DOHH2 (cell line): ENCODE measurements around the gene ALCAM.

Source experiments
- H3F3A ChIP-seq: fragments of 200-600 bp; sonication (generic), shearing (Covaris generic); 2 replicates; pipeline ENCODE4 v1.6.0; 2016; ENCODE audit warnings: antibody characterized with exemption, mild to moderate bottlenecking; ENCODE audit not compliant: control insufficient read depth, insufficient read depth
- H3K27ac ChIP-seq: fragments of 200-600 bp; sonication (generic); 2 replicates; pipeline ENCODE4 v1.5.1; 2014; ENCODE audit warnings: low read depth, mild to moderate bottlenecking, low read length, moderate library complexity
- H3K27me3 ChIP-seq: fragments of 200-600 bp; sonication (generic); 2 replicates; pipeline ENCODE4 v1.6.1; 2014; ENCODE audit warnings: mild to moderate bottlenecking, low read length, mixed read lengths; ENCODE audit not compliant: control insufficient read depth
- H3K36me3 ChIP-seq: fragments of 200-600 bp; sonication (generic); 2 replicates; pipeline ENCODE4 v1.6.1; 2014; ENCODE audit warnings: mild to moderate bottlenecking, low read length, moderate library complexity, mixed read lengths; ENCODE audit not compliant: control insufficient read depth
- H3K4me1 ChIP-seq: fragments of 200-600 bp; sonication (generic); 2 replicates; pipeline ENCODE4 v1.6.1; 2014; ENCODE audit warnings: mild to moderate bottlenecking, low read length, mixed read lengths; ENCODE audit not compliant: control insufficient read depth
- H3K4me2 ChIP-seq: fragments of 200-600 bp; sonication (generic); 2 replicates; pipeline ENCODE4 v1.6.0; 2014; ENCODE audit warnings: mild to moderate bottlenecking, low read length, moderate library complexity
- H3K4me3 ChIP-seq: fragments of 200-600 bp; sonication (generic); 2 replicates; pipeline ENCODE4 v1.5.1; 2014; ENCODE audit warnings: mild to moderate bottlenecking, low read length, mixed read lengths
- H3K79me2 ChIP-seq: fragments of 200-600 bp; sonication (generic); 2 replicates; pipeline ENCODE4 v1.6.1; 2014; ENCODE audit warnings: mild to moderate bottlenecking, low read length, mixed read lengths; ENCODE audit not compliant: control insufficient read depth
- H3K9me2 ChIP-seq: fragments of 200-600 bp; sonication (generic); replicated peaks from 2 replicates; pipeline ENCODE4 v1.6.1; 2014; ENCODE audit warnings: mild to moderate bottlenecking, low read length, mixed read lengths; ENCODE audit not compliant: control insufficient read depth
- H3K9me3 ChIP-seq: fragments of 200-600 bp; sonication (generic); 2 replicates; pipeline ENCODE4 v1.6.1; 2014; ENCODE audit warnings: antibody characterized with exemption, low read length, mixed read lengths; ENCODE audit not compliant: control insufficient read depth, insufficient read depth
- H4K20me1 ChIP-seq: fragments of 200-600 bp; sonication (generic); 2 replicates; pipeline ENCODE4 v1.6.0; 2014; ENCODE audit warnings: low read depth, mild to moderate bottlenecking, antibody characterized with exemption, low read length, moderate library complexity; ENCODE audit not compliant: control insufficient read depth, insufficient read depth
- CTCF ChIP-seq: fragments of 200-600 bp; sonication (generic); IDR thresholded peaks from one replicate; pipeline ENCODE4 v1.5.1; 2014; ENCODE audit warnings: antibody characterized with exemption, mild to moderate bottlenecking, low read depth, low read length; ENCODE audit not compliant: poor library complexity, severe bottlenecking
- EZH2phosphoT487 ChIP-seq: fragments of 200-600 bp; sonication (generic); IDR thresholded peaks from 2 replicates; pipeline ENCODE4 v1.6.1; 2017; ENCODE audit warnings: borderline replicate concordance, mild to moderate bottlenecking, antibody characterized with exemption, low read length, moderate library complexity, mixed read lengths

ALCAM gene

GRCh38 chr3:105537371-105538080, 170.8 kb downstream of the ALCAM start:
- Histone ChIP-seq H3K27me3 (no peaks in the 10 kb centered on the region), H3K9me3 (no peaks in the 10 kb centered on the region), H3K4me1 (no peaks in the 10 kb centered on the region), H3K79me2 (no peaks in the 10 kb centered on the region), H3K27ac (no peak overlapping the region), H4K20me1 (no peaks in the 10 kb centered on the region), H3K9me2 (no peaks in the 10 kb centered on the region), H3K4me2 (no peak overlapping the region), H3K4me3 (no peak overlapping the region), H3K36me3 (peaks cover 14% of the 10 kb centered on the region), H3F3A (no peaks in the 10 kb centered on the region)
- TF ChIP-seq CTCF, result no peak
- no peak for TF ChIP-seq EZH2phosphoT487

- TF ChIP-seq EZH2phosphoT487, result no peak
- no peak for TF ChIP-seq CTCF
- Histone ChIP-seq H3K4me2 (no peak overlapping the region), H4K20me1 (no peaks in the 10 kb centered on the region), H3K79me2 (no peaks in the 10 kb centered on the region), H3K27ac (no peak overlapping the region), H3K4me3 (no peak overlapping the region), H3F3A (no peaks in the 10 kb centered on the region), H3K9me2 (no peaks in the 10 kb centered on the region), H3K36me3 (peaks cover 19% of the 10 kb centered on the region), H3K27me3 (no peaks in the 10 kb centered on the region), H3K9me3 (no peaks in the 10 kb centered on the region), H3K4me1 (no peaks in the 10 kb centered on the region)
Observed at GRCh38 chr3:105538483-105538882, 171.8 kb downstream of the ALCAM start.

- Histone ChIP-seq H3K27me3 (no peaks in the 10 kb centered on the region), H3F3A (no peaks in the 10 kb centered on the region), H3K36me3 (peaks cover 16% of the 10 kb centered on the region), H3K4me2 (no peak overlapping the region), H3K27ac (no peak overlapping the region), H3K79me2 (no peaks in the 10 kb centered on the region), H3K9me3 (no peaks in the 10 kb centered on the region), H3K9me2 (no peaks in the 10 kb centered on the region), H3K4me1 (no peaks in the 10 kb centered on the region), H3K4me3 (no peak overlapping the region), H4K20me1 (no peaks in the 10 kb centered on the region)
- TF ChIP-seq CTCF, result no peak
- TF ChIP-seq EZH2phosphoT487, result no peak
Observed at GRCh38 chr3:105539897-105540296, 173.2 kb downstream of the ALCAM start.
